ENCODE data around the gene NR2F1.

The NR2F1 gene

GRCh38 chr5:93591323-93591945, 8.4 kb downstream of the NR2F1 start:
- no peak for DNase-seq

- DNase-seq: no peak
These were observed 9.9 kb downstream of the NR2F1 start for GRCh38 chr5:93592883-93593282.

- no peak for DNase-seq
These were observed 10.6 kb downstream of the NR2F1 start for GRCh38 chr5:93593476-93594131.

- no peak for DNase-seq
These were observed 11.8 kb downstream of the NR2F1 start for GRCh38 chr5:93594591-93595419.

GRCh38 chr5:93595420-93596147, 12.6 kb downstream of the NR2F1 start:
- no peak for DNase-seq

GRCh38 chr5:93596310-93596675, 13.3 kb downstream of the NR2F1 start:
- no peak for DNase-seq

GRCh38 chr5:93596676-93597490, 13.9 kb downstream of the NR2F1 start:
- no peak for DNase-seq

- DNase-seq: no peak
These were observed 15.3 kb downstream of the NR2F1 start for GRCh38 chr5:93598091-93599000.

GRCh38 chr5:93599001-93599379, 16.0 kb downstream of the NR2F1 start:
- no peak for DNase-seq

GRCh38 chr5:93599399-93600120, 16.5 kb downstream of the NR2F1 start:
- no peak for DNase-seq

- DNase-seq: no peak
These were observed 17.5 kb downstream of the NR2F1 start for GRCh38 chr5:93600409-93601070.

GRCh38 chr5:93601071-93601801, 18.2 kb downstream of the NR2F1 start:
- DNase-seq: no peak

GRCh38 chr5:93601802-93602155, 18.8 kb downstream of the NR2F1 start:
- DNase-seq: no peak

- DNase-seq: no peak
These were observed 19.4 kb downstream of the NR2F1 start for GRCh38 chr5:93602241-93603077.

- DNase-seq: no peak
These were observed 20.2 kb downstream of the NR2F1 start for GRCh38 chr5:93603078-93603792.

GRCh38 chr5:93603793-93604643, 21.0 kb downstream of the NR2F1 start:
- no peak for DNase-seq

All from CD4-positive, alpha-beta T cell treated with Interleukin-4 for 1 hour (primary cell).